ENCODE measurements around the gene TYK2. TPM values are rescaled to one million over a fixed set of nuclear protein-coding genes. Genes with fewer than 3 reads are reported as not detected.
A peak's percentile ranks its signal among the peaks of the same experiment; 100 is the strongest.

Gene TYK2
- total and polyA plus RNA-seq, 9 of the 15 experiments (the other 6 are each of a cell fraction or from before 2014, with no cell fraction given), result 15.0 to 182 (median 85.9) TPM

DNA sequence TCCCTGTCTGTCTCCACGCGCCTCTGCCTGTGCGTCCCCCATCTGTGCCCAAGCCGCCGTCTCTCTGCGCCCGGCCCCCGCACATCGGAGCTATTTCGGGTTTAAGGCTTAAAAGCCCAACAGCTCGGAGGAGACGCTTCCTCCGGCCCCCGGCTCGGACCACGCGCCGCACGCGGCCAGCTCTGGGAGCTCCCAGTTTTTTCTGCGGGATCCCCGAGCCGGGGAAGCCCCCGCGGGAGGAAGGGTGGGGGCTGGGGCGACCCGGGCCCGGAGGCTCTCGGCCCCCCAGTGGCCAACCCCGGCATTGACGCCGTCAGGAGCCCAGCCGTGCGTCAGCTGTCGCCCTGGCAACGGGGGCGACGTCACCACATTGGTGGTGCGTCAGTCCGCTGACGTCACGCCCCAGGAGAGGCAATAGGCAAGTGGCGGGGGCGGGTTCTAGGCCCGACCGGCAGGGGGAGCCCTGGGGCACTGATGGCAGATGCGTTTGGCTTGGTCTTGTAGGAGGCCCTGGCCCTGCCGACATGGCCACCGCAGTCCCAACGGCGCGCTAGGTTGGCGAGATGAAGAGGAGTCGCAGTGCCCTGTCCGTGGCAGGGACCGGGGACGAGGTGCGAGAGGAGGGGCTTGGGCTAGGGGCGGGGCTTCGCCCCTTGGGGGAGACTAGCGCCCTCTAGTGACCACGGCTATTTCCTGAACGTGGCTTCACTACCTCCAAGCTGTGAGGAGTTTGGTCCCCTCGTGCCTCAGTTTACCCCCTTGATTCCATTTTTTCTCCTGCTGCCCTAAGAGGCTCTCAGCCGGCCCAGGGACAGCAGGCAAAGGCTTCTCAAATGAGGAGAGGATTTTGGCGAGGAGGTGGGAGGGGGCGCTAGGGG is 36.2 kb upstream of the TYK2 start (continued):
- TF ChIP-seq FOXK2 (conservative IDR thresholded peaks at IDR 0.05 in 1 of 2, IDR thresholded peaks at IDR 0.05 in 1 of 2; ENCODE audit: low read depth in 2 of 2) (peak in 1 of 2 experiments; percentile 84; a peak in 2 of 4 replicates), ZNF77 (CRISPR knock-in tag; IDR thresholded peaks at IDR 0.05) (no peak), ZNF175 (CRISPR knock-in tag; IDR thresholded peaks at IDR 0.05; ENCODE audit: low read depth) (peak; percentile 76; the same call in 1 of the 2 replicates), GTF2E2 (tag; IDR thresholded peaks at IDR 0.05) (no peak), SNIP1 (IDR thresholded peaks at IDR 0.05; ENCODE audit: low read depth) (peak; percentile 65; the same call in 1 of the 2 replicates), NELFE (IDR thresholded peaks at IDR 0.05; ENCODE audit: insufficient read depth, insufficient read length) (no peak), ADNP (tag; IDR thresholded peaks at IDR 0.05) (peak; percentile 98), ZNF57 (CRISPR knock-in tag; IDR thresholded peaks at IDR 0.05) (peak; percentile 81), RBM15 (IDR thresholded peaks at IDR 0.05; ENCODE audit: insufficient read depth, low read length) (no peak), MEF2D (tag; conservative IDR thresholded peaks at IDR 0.05; ENCODE audit: low read depth) (peak; percentile 68; the same call in 1 of the 2 replicates), PRDM10 (IDR thresholded peaks at IDR 0.05; ENCODE audit: partially characterized antibody) (peak; percentile 56)
- TF ChIP-seq, protein P1, sequence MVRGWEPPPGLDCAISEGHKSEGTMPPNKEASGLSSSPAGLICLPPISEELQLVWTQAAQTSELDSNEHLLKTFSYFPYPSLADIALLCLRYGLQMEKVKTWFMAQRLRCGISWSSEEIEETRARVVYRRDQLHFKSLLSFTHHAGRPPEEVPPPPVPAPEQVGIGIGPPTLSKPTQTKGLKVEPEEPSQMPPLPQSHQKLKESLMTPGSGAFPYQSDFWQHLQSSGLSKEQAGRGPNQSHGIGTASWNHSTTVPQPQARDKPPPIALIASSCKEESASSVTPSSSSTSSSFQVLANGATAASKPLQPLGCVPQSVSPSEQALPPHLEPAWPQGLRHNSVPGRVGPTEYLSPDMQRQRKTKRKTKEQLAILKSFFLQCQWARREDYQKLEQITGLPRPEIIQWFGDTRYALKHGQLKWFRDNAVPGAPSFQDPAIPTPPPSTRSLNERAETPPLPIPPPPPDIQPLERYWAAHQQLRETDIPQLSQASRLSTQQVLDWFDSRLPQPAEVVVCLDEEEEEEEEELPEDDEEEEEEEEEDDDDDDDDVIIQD (CRISPR knock-in tag; IDR thresholded peaks at IDR 0.05), result no peak
- TF ChIP-seq, protein P2, sequence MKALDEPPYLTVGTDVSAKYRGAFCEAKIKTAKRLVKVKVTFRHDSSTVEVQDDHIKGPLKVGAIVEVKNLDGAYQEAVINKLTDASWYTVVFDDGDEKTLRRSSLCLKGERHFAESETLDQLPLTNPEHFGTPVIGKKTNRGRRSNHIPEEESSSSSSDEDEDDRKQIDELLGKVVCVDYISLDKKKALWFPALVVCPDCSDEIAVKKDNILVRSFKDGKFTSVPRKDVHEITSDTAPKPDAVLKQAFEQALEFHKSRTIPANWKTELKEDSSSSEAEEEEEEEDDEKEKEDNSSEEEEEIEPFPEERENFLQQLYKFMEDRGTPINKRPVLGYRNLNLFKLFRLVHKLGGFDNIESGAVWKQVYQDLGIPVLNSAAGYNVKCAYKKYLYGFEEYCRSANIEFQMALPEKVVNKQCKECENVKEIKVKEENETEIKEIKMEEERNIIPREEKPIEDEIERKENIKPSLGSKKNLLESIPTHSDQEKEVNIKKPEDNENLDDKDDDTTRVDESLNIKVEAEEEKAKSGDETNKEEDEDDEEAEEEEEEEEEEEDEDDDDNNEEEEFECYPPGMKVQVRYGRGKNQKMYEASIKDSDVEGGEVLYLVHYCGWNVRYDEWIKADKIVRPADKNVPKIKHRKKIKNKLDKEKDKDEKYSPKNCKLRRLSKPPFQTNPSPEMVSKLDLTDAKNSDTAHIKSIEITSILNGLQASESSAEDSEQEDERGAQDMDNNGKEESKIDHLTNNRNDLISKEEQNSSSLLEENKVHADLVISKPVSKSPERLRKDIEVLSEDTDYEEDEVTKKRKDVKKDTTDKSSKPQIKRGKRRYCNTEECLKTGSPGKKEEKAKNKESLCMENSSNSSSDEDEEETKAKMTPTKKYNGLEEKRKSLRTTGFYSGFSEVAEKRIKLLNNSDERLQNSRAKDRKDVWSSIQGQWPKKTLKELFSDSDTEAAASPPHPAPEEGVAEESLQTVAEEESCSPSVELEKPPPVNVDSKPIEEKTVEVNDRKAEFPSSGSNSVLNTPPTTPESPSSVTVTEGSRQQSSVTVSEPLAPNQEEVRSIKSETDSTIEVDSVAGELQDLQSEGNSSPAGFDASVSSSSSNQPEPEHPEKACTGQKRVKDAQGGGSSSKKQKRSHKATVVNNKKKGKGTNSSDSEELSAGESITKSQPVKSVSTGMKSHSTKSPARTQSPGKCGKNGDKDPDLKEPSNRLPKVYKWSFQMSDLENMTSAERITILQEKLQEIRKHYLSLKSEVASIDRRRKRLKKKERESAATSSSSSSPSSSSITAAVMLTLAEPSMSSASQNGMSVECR (CRISPR knock-in tag; IDR thresholded peaks at IDR 0.05), result peak; percentile 93
- TF ChIP-seq, protein P3, sequence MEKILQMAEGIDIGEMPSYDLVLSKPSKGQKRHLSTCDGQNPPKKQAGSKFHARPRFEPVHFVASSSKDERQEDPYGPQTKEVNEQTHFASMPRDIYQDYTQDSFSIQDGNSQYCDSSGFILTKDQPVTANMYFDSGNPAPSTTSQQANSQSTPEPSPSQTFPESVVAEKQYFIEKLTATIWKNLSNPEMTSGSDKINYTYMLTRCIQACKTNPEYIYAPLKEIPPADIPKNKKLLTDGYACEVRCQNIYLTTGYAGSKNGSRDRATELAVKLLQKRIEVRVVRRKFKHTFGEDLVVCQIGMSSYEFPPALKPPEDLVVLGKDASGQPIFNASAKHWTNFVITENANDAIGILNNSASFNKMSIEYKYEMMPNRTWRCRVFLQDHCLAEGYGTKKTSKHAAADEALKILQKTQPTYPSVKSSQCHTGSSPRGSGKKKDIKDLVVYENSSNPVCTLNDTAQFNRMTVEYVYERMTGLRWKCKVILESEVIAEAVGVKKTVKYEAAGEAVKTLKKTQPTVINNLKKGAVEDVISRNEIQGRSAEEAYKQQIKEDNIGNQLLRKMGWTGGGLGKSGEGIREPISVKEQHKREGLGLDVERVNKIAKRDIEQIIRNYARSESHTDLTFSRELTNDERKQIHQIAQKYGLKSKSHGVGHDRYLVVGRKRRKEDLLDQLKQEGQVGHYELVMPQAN (IDR thresholded peaks at IDR 0.05; ENCODE audit: borderline replicate concordance), result peak; percentile 85; the same call in 1 of the 2 replicates

All from K562 (cell line).